CD4-positive, alpha-beta T cell (primary cell): ENCODE data around the gene RAB3B. TPM values are rescaled to one million over a fixed set of nuclear protein-coding genes. Genes with fewer than 3 reads are reported as not detected.
A peak's percentile ranks its signal among the peaks of the same experiment; 100 is the strongest.

Experiments used
- ATAC-seq: fragments of 200-7000 bp; cut with Tn5 transposase; one replicate; pipeline ENCODE4 v1.10.0; 2022; ENCODE audit warnings: mild to moderate bottlenecking; ENCODE audit not compliant: poor library complexity
- CTCF ChIA-PET: fragments of 350-600 bp; sonication (Branson Sonifier 250); formaldehyde crosslinking; loops from one replicate; lab custom pipeline; 2021; ENCODE audit warnings: antibody characterized with exemption, inconsistent platforms; lab: Charles Lee
- POLR2A ChIA-PET: fragments of 350-600 bp; sonication (Branson Sonifier 250); formaldehyde crosslinking; loops from one replicate; lab custom pipeline; 2021; ENCODE audit warnings: antibody characterized with exemption, inconsistent platforms; lab: Charles Lee
- DNase-seq, 14 experiments: peaks; one replicate each; pipeline ENCODE4 v3.0.0-alpha.2; 2013 to 2020; ENCODE audit warnings: mixed read lengths in 2 of 14
- H3K27ac ChIP-seq, 2 donors: one replicate each; pipeline versions ENCODE4 v1.5.1 to v1.7.0; 2013; ENCODE audit warnings: low read length in 2 of 2, low read depth in 1 of 2, mild to moderate bottlenecking in 1 of 2
- H3K27me3 ChIP-seq, 2 experiments: 1 replicate in 1 of 2; 2 replicates in 1 of 2; pipeline versions ENCODE4 v1.6.1 to v1.7.0; 2013; ENCODE audit warnings: low read length in 2 of 2, control low read depth in 1 of 2, mild to moderate bottlenecking in 1 of 2, moderate library complexity in 1 of 2; ENCODE audit not compliant: insufficient read depth in 2 of 2, control insufficient read depth in 1 of 2
- H3K36me3 ChIP-seq: one replicate; pipeline ENCODE4 v1.6.1; 2013; ENCODE audit warnings: low read length, control low read depth; ENCODE audit not compliant: insufficient read depth
- H3K4me1 ChIP-seq: one replicate; pipeline ENCODE4 v1.6.1; 2013; ENCODE audit warnings: low read length, control low read depth; ENCODE audit not compliant: insufficient read depth
- H3K4me3 ChIP-seq: one replicate; pipeline ENCODE4 v1.5.1; 2013; ENCODE audit warnings: mild to moderate bottlenecking, low read length, moderate library complexity
- H3K9me3 ChIP-seq, 2 experiments: 1 replicate in 1 of 2; 2 replicates in 1 of 2; pipeline versions ENCODE4 v1.6.1 to v1.7.0; 2013; ENCODE audit warnings: low read length in 2 of 2, mild to moderate bottlenecking in 2 of 2, control low read depth in 1 of 2, moderate library complexity in 1 of 2; ENCODE audit not compliant: control insufficient read depth in 1 of 2, insufficient read depth in 1 of 2
- H3K27ac Mint-ChIP-seq: one replicate; pipeline ENCODE4 v1.8.0; 2020; ENCODE audit warnings: mixed read lengths
- H3K27me3 Mint-ChIP-seq: one replicate; pipeline ENCODE4 v1.8.0; 2021; ENCODE audit warnings: mixed read lengths
- H3K36me3 Mint-ChIP-seq: one replicate; pipeline ENCODE4 v1.8.0; 2021; ENCODE audit warnings: low read depth, mixed read lengths
- H3K4me1 Mint-ChIP-seq: one replicate; pipeline ENCODE4 v1.8.0; 2021; ENCODE audit warnings: low read depth, mixed read lengths
- H3K4me3 Mint-ChIP-seq: one replicate; pipeline ENCODE4 v1.8.0; 2020; ENCODE audit warnings: mild to moderate bottlenecking, mixed read lengths
- H3K9me3 Mint-ChIP-seq: one replicate; pipeline ENCODE4 v1.8.0; 2020; ENCODE audit warnings: mixed read lengths
- intact Hi-C, 2 experiments: fragments of 100-400 bp; cut with DNase I in 1 of 2; cut with micrococcal nuclease in 1 of 2; formaldehyde crosslinking; loops; one replicate each; pipeline versions ENCODE4 v1.15.1 to v1.9.0; 2023 to 2025; cut with DNase I, micrococcal nuclease
- total RNA-seq, 174 experiments: library from RNA in 2 of 174; stranded (reverse) in 2 of 174; gene quantifications; one replicate each; pipeline ENCODE4 v1.2.3 and lab custom pipeline; 2021 to 2026
- TF ChIP-seq, protein P1 (sequence below): fragments of 200-600 bp; IDR thresholded peaks from one replicate; pipeline ENCODE4 v1.8.0; 2022; ENCODE audit warnings: antibody characterized with exemption, mild to moderate bottlenecking

The RAB3B gene
- total RNA-seq, 2 experiments from 2014 or later = not detected

DNA sequence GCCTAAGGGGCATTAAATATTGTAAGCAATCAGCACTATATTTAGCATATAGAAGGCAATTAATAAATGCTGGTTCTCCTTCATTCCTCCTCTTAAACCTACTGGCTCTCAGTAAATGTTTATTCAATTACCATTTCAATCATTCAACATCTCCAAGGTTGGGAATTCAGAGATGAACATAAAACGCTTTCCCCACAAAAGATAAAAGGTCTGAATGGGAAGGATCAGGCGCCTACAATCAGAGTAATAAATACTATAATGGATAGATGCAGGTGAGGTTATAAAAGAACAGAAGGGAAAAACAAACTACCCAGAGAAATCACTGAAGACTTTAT lies 43.5 kb upstream of the RAB3B start:
- H3K27ac Mint-ChIP-seq = peak overlapping the region; percentile 97
- intact Hi-C loops = loop anchor here in 1 of 2 experiments (10.0 kb wide), 1 partner anchor 1069 kb away; the partner anchor contains the start of gene FAF1
- CTCF ChIA-PET = interaction anchor here (0.8 to 1.1 kb wide), 3 partner anchors 9 to 370 kb away, joined by 3 to 5 read pairs (median 3); partner anchors contain the start of genes BTF3L4, ORC1, PRPF38A and TXNDC12

DNA sequence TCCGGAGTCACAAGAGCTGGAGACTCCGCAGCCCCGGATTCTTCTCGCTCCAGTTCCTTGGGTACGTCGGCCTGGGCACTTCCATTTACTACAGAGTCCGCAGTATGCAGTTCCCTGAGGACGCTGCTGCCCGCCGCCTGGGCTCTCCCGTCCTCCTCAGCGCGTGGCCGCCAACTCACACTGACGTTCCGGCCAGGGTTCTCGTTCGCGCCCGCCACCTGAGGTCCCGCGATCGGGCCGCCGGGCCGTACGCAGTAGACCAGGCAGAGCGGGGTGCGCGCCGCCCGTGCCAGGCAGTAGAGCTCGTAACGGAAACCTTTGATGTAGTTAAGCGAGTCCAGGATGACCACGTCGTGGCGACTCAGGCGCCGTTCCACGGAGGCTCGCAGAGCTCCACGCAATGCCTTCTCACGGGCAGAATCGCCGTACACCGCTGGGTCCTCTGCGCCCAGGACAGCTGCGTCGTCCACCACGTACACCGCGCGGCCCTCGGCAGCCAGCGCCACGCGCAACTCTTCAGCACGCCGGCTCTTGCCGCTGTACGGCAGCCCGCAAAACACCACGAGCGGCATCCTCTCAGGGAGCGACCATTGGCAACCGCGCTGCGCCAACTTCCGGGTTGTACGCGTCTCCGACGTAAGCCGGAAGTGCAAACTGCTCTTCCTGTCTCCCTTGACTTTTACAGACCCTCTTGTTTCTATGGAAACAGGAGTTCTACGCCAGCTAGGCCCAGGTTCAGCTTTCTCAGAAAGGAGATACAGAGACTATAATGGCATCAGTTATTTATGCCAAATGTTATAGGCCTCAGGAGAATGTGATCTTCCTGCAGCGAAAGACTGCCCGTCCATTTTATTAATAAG lies 42.9 kb upstream of the RAB3B start, which contains the start of gene KTI12:
Gene KTI12, minus strand, starts transcription at position 621 of the 860 bp plus-strand sequence. Its CDS starts 49 bp downstream, at position 572.
- peaks cover 45% of the 10 kb centered on the region for H3K36me3 Mint-ChIP-seq
- peaks cover 23% of the 10 kb centered on the region for H3K4me1 ChIP-seq
- no peaks in the 10 kb centered on the region for H3K27me3 Mint-ChIP-seq
- DNase-seq (peak; percentile 78 to 96 (median 86)), ATAC-seq (peak; percentile 94)
- H3K27ac ChIP-seq = peak within 1 kb of the TSS; percentile 81 to 91
- no peaks in the 10 kb centered on the region for H3K9me3 ChIP-seq
- no peaks in the 10 kb centered on the region for H3K27me3 ChIP-seq
- peaks cover 13% of the 10 kb centered on the region for H3K36me3 ChIP-seq
- H3K4me3 Mint-ChIP-seq = peak within 1 kb of the TSS; percentile 91
- peaks cover 40% of the 10 kb centered on the region for H3K4me1 Mint-ChIP-seq
- ChIA-PET CTCF (interaction anchor here (0.7 to 1.1 kb wide), 4 partner anchors 10 to 371 kb away, joined by 3 to 5 read pairs (median 4); partner anchors contain the start of genes BTF3L4, ORC1, PRPF38A and TXNDC12), POLR2A (interaction anchor here (0.6 to 3.3 kb wide), 15 partner anchors 9 to 693 kb away, joined by 3 to 63 read pairs (median 3); partner anchors contain the start of genes BTF3L4, CC2D1B, EPS15 and ORC1)
- intact Hi-C loops = loop anchor here (1.0 to 10.0 kb wide), 2 partner anchors 23 to 1069 kb away; partner anchors contain the start of genes BTF3L4 (in 1 of the 2) and FAF1 (in 1 of the 2)
- peak within 1 kb of the TSS; percentile 97 for H3K27ac Mint-ChIP-seq
- TF ChIP-seq, protein P1, sequence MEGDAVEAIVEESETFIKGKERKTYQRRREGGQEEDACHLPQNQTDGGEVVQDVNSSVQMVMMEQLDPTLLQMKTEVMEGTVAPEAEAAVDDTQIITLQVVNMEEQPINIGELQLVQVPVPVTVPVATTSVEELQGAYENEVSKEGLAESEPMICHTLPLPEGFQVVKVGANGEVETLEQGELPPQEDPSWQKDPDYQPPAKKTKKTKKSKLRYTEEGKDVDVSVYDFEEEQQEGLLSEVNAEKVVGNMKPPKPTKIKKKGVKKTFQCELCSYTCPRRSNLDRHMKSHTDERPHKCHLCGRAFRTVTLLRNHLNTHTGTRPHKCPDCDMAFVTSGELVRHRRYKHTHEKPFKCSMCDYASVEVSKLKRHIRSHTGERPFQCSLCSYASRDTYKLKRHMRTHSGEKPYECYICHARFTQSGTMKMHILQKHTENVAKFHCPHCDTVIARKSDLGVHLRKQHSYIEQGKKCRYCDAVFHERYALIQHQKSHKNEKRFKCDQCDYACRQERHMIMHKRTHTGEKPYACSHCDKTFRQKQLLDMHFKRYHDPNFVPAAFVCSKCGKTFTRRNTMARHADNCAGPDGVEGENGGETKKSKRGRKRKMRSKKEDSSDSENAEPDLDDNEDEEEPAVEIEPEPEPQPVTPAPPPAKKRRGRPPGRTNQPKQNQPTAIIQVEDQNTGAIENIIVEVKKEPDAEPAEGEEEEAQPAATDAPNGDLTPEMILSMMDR = no peak
- peak within 1 kb of the TSS; percentile 85 for H3K4me3 ChIP-seq
- H3K9me3 Mint-ChIP-seq = no peaks in the 10 kb centered on the region

More for the DNA sequence above, 43.5 kb upstream of the RAB3B start:
- Histone ChIP-seq H3K27me3 (no peaks in the 10 kb centered on the region), H3K27ac (peak overlapping the region; percentile 81 to 91), H3K4me3 (peak overlapping the region; percentile 85), H3K36me3 (peaks cover 18% of the 10 kb centered on the region), H3K4me1 (peaks cover 23% of the 10 kb centered on the region), H3K9me3 (no peaks in the 10 kb centered on the region)
- Mint-ChIP-seq H3K4me3 (peak overlapping the region; percentile 91), H3K27me3 (no peaks in the 10 kb centered on the region), H3K4me1 (peaks cover 40% of the 10 kb centered on the region), H3K9me3 (no peaks in the 10 kb centered on the region), H3K36me3 (peaks cover 49% of the 10 kb centered on the region)
- ATAC-seq = no peak
- DNase-seq = no peak
- POLR2A ChIA-PET = interaction anchor here (0.7 to 3.3 kb wide), 11 partner anchors 8 to 692 kb away, joined by 3 to 63 read pairs (median 5); partner anchors contain the start of genes BTF3L4, CC2D1B, EPS15 and TXNDC12
- TF ChIP-seq, protein P1 = no peak

DNA sequence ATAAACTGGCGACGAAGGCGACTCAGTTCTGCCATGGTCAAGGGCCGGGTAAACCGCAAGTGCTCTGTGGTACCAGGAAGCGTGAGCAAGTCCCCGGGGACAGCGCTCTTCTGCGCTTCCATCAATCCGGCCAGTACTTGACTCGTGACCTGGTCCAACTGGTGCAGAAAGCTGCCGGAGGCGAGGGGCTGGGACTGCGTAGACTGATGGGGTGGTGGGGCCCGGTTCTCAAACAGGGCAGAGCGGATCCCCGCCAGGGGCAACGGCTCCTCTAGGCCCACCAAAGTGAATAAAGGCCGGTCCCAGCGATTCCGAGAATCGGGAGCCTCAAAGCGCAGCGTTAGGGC lies 42.3 kb upstream of the RAB3B start:
- Mint-ChIP-seq H3K4me3 (peak overlapping the region; percentile 91), H3K4me1 (peaks cover 40% of the 10 kb centered on the region), H3K9me3 (no peaks in the 10 kb centered on the region), H3K27ac (peak overlapping the region; percentile 97), H3K27me3 (no peaks in the 10 kb centered on the region), H3K36me3 (peaks cover 43% of the 10 kb centered on the region)
- POLR2A ChIA-PET = interaction anchor here (0.6 to 3.3 kb wide), 11 partner anchors 15 to 694 kb away, joined by 3 to 63 read pairs (median 5); partner anchors contain the start of genes BTF3L4, CC2D1B, ORC1 and PRPF38A
- Histone ChIP-seq H3K9me3 (no peaks in the 10 kb centered on the region), H3K27ac (peak overlapping the region; percentile 81 to 91), H3K36me3 (peaks cover 13% of the 10 kb centered on the region), H3K4me3 (peak overlapping the region; percentile 85), H3K27me3 (no peaks in the 10 kb centered on the region), H3K4me1 (peaks cover 23% of the 10 kb centered on the region)
- ATAC-seq (peak; percentile 3), DNase-seq (peak in 9 of 14 experiments; percentile 1 to 36 (median 11))
- TF ChIP-seq, protein P1 = no peak
- CTCF ChIA-PET = interaction anchor here (0.7 to 1.1 kb wide), 3 partner anchors 23 to 371 kb away, joined by 3 to 5 read pairs (median 4); partner anchors contain the start of genes BTF3L4, ORC1, PRPF38A and TXNDC12
- intact Hi-C loops = loop anchor here (1.0 to 10.0 kb wide), 2 partner anchors 24 to 1068 kb away; partner anchors contain the start of genes BTF3L4 (in 1 of the 2) and FAF1 (in 1 of the 2)
